HEK293T (cell line): ENCODE data around the gene PAWR.
"Not testable (repeated sequence)": the region's sequence is repeated elsewhere in the genome, so short reads cannot be mapped to it uniquely, and the experiment has no call there.

Experiments
- CTCF ChIA-PET: fragments of 350-600 bp; formaldehyde crosslinking; extraction: SDS; loops from one replicate; lab custom pipeline; 2021; ENCODE audit warnings: antibody characterized with exemption, inconsistent platforms; lab: Yijun Ruan, JAX
- POLR2A ChIA-PET: fragments of 350-600 bp; formaldehyde crosslinking; extraction: SDS; loops from one replicate; lab custom pipeline; 2020; ENCODE audit warnings: antibody characterized with exemption, inconsistent platforms; lab: Yijun Ruan, JAX
- DNase-seq: peaks from one replicate; pipeline ENCODE4 v3.0.0; 2012; ENCODE audit warnings: mixed read lengths; ENCODE audit errors: extremely low spot score
- ARNT ChIP-seq: fragments of 450-650 bp; IDR thresholded peaks from 2 replicates; pipeline ENCODE4 v1.6.1; 2017; ENCODE audit warnings: mild to moderate bottlenecking
- BHLHE40 ChIP-seq: fragments of 450-650 bp; IDR thresholded peaks from 2 replicates; pipeline ENCODE4 v1.6.1; 2016; ENCODE audit warnings: mild to moderate bottlenecking, moderate library complexity, borderline replicate concordance
- CTBP1 ChIP-seq: fragments of 450-650 bp; IDR thresholded peaks from 2 replicates; pipeline ENCODE4 v1.6.1; 2016; ENCODE audit warnings: borderline replicate concordance
- ELF4 ChIP-seq: fragments of 450-650 bp; IDR thresholded peaks from 2 replicates; pipeline ENCODE4 v1.6.1; 2017; ENCODE audit warnings: antibody characterized with exemption
- FOXA1 ChIP-seq: fragments of 450-650 bp; IDR thresholded peaks from 2 replicates; pipeline ENCODE4 v1.6.1; 2016; ENCODE audit warnings: mild to moderate bottlenecking
- FOXK2 ChIP-seq: fragments of 450-650 bp; IDR thresholded peaks from 2 replicates; pipeline ENCODE4 v1.6.1; 2016; ENCODE audit warnings: mild to moderate bottlenecking
- FOXM1 ChIP-seq: fragments of 450-650 bp; IDR thresholded peaks from 2 replicates; pipeline ENCODE4 v1.6.1; 2017; ENCODE audit warnings: mild to moderate bottlenecking, borderline replicate concordance
- HDGF ChIP-seq: fragments of 450-650 bp; IDR thresholded peaks from 2 replicates; pipeline ENCODE4 v1.6.1; 2017; ENCODE audit warnings: antibody characterized with exemption, borderline replicate concordance
- L3MBTL2 ChIP-seq: fragments of 450-650 bp; conservative IDR thresholded peaks from 2 replicates; pipeline ENCODE4 v1.6.1; 2016; ENCODE audit warnings: mild to moderate bottlenecking
- LEF1 ChIP-seq: fragments of 450-650 bp; IDR thresholded peaks from 2 replicates; pipeline ENCODE4 v1.6.1; 2017; ENCODE audit warnings: mild to moderate bottlenecking, borderline replicate concordance
- NFRKB ChIP-seq: fragments of 450-650 bp; IDR thresholded peaks from 2 replicates; pipeline ENCODE4 v1.6.1; 2016; ENCODE audit warnings: mild to moderate bottlenecking, moderate library complexity
- PKNOX1 ChIP-seq: fragments of 450-650 bp; IDR thresholded peaks from 2 replicates; pipeline ENCODE4 v1.6.1; 2016
- SP1 ChIP-seq: fragments of 450-650 bp; IDR thresholded peaks from 2 replicates; pipeline ENCODE4 v1.6.1; 2017
- SUZ12 ChIP-seq: fragments of 450-650 bp; IDR thresholded peaks from 2 replicates; pipeline ENCODE4 v1.6.1; 2016; ENCODE audit warnings: mild to moderate bottlenecking
- TARDBP ChIP-seq: fragments of 450-650 bp; IDR thresholded peaks from 2 replicates; pipeline ENCODE4 v1.6.1; 2016
- ZNF384 ChIP-seq: fragments of 450-650 bp; IDR thresholded peaks from 2 replicates; pipeline ENCODE4 v1.6.1; 2016

PAWR gene

GRCh38 chr12:79658221-79658620 lies 32.5 kb downstream of the PAWR start:
- ChIA-PET POLR2A (no interaction called here), CTCF (no interaction called here)
- no peak for DNase-seq
- no peak for TF ChIP-seq FOXK2
- no peak for TF ChIP-seq FOXA1
- no peak for TF ChIP-seq CTBP1
- TF ChIP-seq NFRKB, result no peak
- TF ChIP-seq SP1, result no peak
- no peak for TF ChIP-seq L3MBTL2
- TF ChIP-seq TARDBP, result no peak
- TF ChIP-seq PKNOX1, result no peak
- TF ChIP-seq BHLHE40, result no peak

GRCh38 chr12:79657136-79657535 lies 33.6 kb downstream of the PAWR start:
- ChIA-PET POLR2A (no interaction called here), CTCF (no interaction called here)
- DNase-seq, result no peak
- TF ChIP-seq ARNT, result no peak
- no peak for TF ChIP-seq SUZ12
- no peak for TF ChIP-seq SP1
- no peak for TF ChIP-seq ELF4
- no peak for TF ChIP-seq LEF1
- TF ChIP-seq CTBP1, result no peak
- no peak for TF ChIP-seq FOXM1
- no peak for TF ChIP-seq NFRKB
- TF ChIP-seq ZNF384, result no peak
- TF ChIP-seq TARDBP, result no peak
- no peak for TF ChIP-seq PKNOX1
- no peak for TF ChIP-seq FOXA1
- TF ChIP-seq FOXK2, result no peak
- TF ChIP-seq HDGF, result no peak
- TF ChIP-seq L3MBTL2, result no peak
- TF ChIP-seq BHLHE40, result no peak

GRCh38 chr12:79655036-79655435 lies 35.7 kb downstream of the PAWR start:
- CTCF ChIA-PET, result no interaction called here
- TF ChIP-seq LEF1 (no peak), CTBP1 (no peak), L3MBTL2 (no peak), FOXA1 (no peak), ELF4 (no peak), BHLHE40 (no peak), NFRKB (no peak), TARDBP (no peak), HDGF (no peak), FOXK2 (no peak), SP1 (no peak), SUZ12 (no peak), PKNOX1 (no peak), ZNF384 (no peak)
- POLR2A ChIA-PET, result no interaction called here
- no peak for DNase-seq

GRCh38 chr12:79652521-79652920 lies 38.2 kb downstream of the PAWR start:
- no peak for TF ChIP-seq FOXA1
- no peak for TF ChIP-seq FOXK2
- no peak for TF ChIP-seq FOXM1
- no peak for TF ChIP-seq TARDBP
- DNase-seq, result no peak
- ChIA-PET CTCF (interaction anchor here (0.6 kb wide), 1 partner anchor 785 kb away, joined by 10 read pairs; no protein-coding TSS in a partner anchor), POLR2A (no interaction called here)

- DNase-seq, result no peak
- ChIA-PET POLR2A (no interaction called here), CTCF (interaction anchor here (0.6 kb wide), 1 partner anchor 47 kb away, joined by 4 read pairs; no protein-coding TSS in a partner anchor)
- no peak for TF ChIP-seq TARDBP
Measured at GRCh38 chr12:79650440-79650839, 40.3 kb downstream of the PAWR start.

- no peak for DNase-seq
- POLR2A ChIA-PET, result interaction anchor here (0.8 kb wide), 1 partner anchor 42 kb away, joined by 3 read pairs; the partner anchor contains the start of gene PAWR
- CTCF ChIA-PET, result no interaction called here
- TF ChIP-seq TARDBP (no peak), ZNF384 (no peak)
Measured at GRCh38 chr12:79648881-79649280, 41.9 kb downstream of the PAWR start.

GRCh38 chr12:79646843-79647242 lies 43.9 kb downstream of the PAWR start:
- CTCF ChIA-PET, result interaction anchor here (0.7 kb wide), 1 partner anchor 90 kb away, joined by 6 read pairs; no protein-coding TSS in a partner anchor
- POLR2A ChIA-PET, DNase-seq: not testable (repeated sequence)

GRCh38 chr12:79645235-79645630 lies 45.5 kb downstream of the PAWR start:
- ChIA-PET POLR2A (interaction anchor here (1.0 kb wide), 1 partner anchor 44 kb away, joined by 4 read pairs; no protein-coding TSS in a partner anchor), CTCF (no interaction called here)
- DNase-seq, result no peak
- no peak for TF ChIP-seq ARNT
- TF ChIP-seq ZNF384, result no peak
- TF ChIP-seq NFRKB, result no peak
